Ovary (tissue), 3 donors: Measurements from ENCODE around the gene CERKL.

Experiments
- CTCF ChIP-seq, 3 donors: fragments of 450-650 bp in 2 of 3; fragments of 200-600 bp in 1 of 3; IDR thresholded peaks; one replicate each; pipeline versions ENCODE4 v1.5.1 to v1.8.0; 2016 to 2022; ENCODE audit warnings: antibody characterized with exemption in 3 of 3, mild to moderate bottlenecking in 1 of 3
- EP300 ChIP-seq: sonication (generic); formaldehyde crosslinking; IDR thresholded peaks from one replicate; pipeline ENCODE4 v1.6.1; 2017; ENCODE audit warnings: antibody characterized with exemption
- POLR2A ChIP-seq: fragments of 450-650 bp; IDR thresholded peaks from one replicate; pipeline ENCODE4 v1.6.1; 2017; ENCODE audit warnings: antibody characterized with exemption, mild to moderate bottlenecking, moderate library complexity
- donor health status: DM: no; HTN: no; CAD: no.

GRCh38 chr2:181698223-181698622 lies 41.3 kb upstream of the CERKL start:
- TF ChIP-seq CTCF (IDR thresholded peaks at IDR 0.05) (no peak), POLR2A (no peak), EP300 (no peak)
